Esophagus muscularis mucosa (tissue), 4 donors: Measurements from ENCODE around the gene ADAMTS2. TPM values are rescaled to one million over a fixed set of nuclear protein-coding genes. Genes with fewer than 3 reads are reported as not detected.

ENCODE experiments used
- DNase-seq: peaks from one replicate; pipeline ENCODE4 v3.0.0-alpha.2; 2017; ENCODE audit errors: extremely low spot score
- H3K27ac ChIP-seq, 4 donors: fragments of 200-600 bp; sonication (generic); replicated peaks in 1 of 4; 1 replicate in 3 of 4; 2 replicates in 1 of 4; pipeline ENCODE4 v1.5.1; 2016 to 2019; ENCODE audit warnings: mild to moderate bottlenecking in 1 of 4
- H3K27me3 ChIP-seq, 4 donors: fragments of 200-600 bp; sonication (generic); one replicate each; pipeline versions ENCODE4 v1.5.1 to v1.6.0; 2016 to 2019
- H3K36me3 ChIP-seq, 4 donors: fragments of 200-600 bp; sonication (generic); one replicate each; pipeline ENCODE4 v1.5.1; 2016 to 2019
- H3K4me1 ChIP-seq, 4 donors: fragments of 200-600 bp; sonication (generic); one replicate each; pipeline ENCODE4 v1.5.1; 2016 to 2019
- H3K4me3 ChIP-seq, 4 donors: fragments of 200-600 bp; sonication (generic); 1 replicate in 2 of 4; 2 replicates in 2 of 4; pipeline ENCODE4 v1.5.1; 2016 to 2019; ENCODE audit warnings: mild to moderate bottlenecking in 4 of 4, moderate library complexity in 1 of 4
- H3K9me3 ChIP-seq, 4 donors: fragments of 200-600 bp; sonication (generic); 1 replicate in 3 of 4; 2 replicates in 1 of 4; pipeline ENCODE4 v1.5.1; 2016 to 2019
- EP300 ChIP-seq: sonication (generic); formaldehyde crosslinking; IDR thresholded peaks from one replicate; pipeline ENCODE4 v1.6.1; 2017; ENCODE audit warnings: antibody characterized with exemption
- POLR2A ChIP-seq: fragments of 450-650 bp; IDR thresholded peaks from one replicate; pipeline ENCODE4 v1.6.1; 2017; ENCODE audit warnings: antibody characterized with exemption, moderate library complexity, mild to moderate bottlenecking, low read depth
- POLR2AphosphoS5 ChIP-seq, 2 donors: sonication (generic); formaldehyde crosslinking; IDR thresholded peaks; one replicate each; pipeline ENCODE4 v1.6.1; 2017; ENCODE audit warnings: antibody characterized with exemption in 2 of 2
- WGBS: methylation state at CpG from one replicate; pipeline ENCODE4 v1.1.5; 2018; 5-methylcytosine and 5-hydroxymethylcytosine counted together
- intact Hi-C: fragments of 100-400 bp; cut with DNase I; formaldehyde crosslinking; loops from one replicate; pipeline ENCODE4 v1.15.1; 2023
- total RNA-seq, 4 donors: library from RNA; depleted of rRNA; stranded (reverse); fragments of >200 nt; gene quantifications; one replicate each; pipeline versions ENCODE4 v1.1.0 to v1.2.1, GENCODE V29; 2016
- TF ChIP-seq, protein P1 (sequence below), 3 experiments: fragments of 200-600 bp in 2 of 3; fragments of 450-650 bp in 1 of 3; sonication (generic) in 2 of 3; IDR thresholded peaks; one replicate each; pipeline ENCODE4 v1.5.1; 2017 to 2019; ENCODE audit warnings: antibody characterized with exemption in 3 of 3, mild to moderate bottlenecking in 2 of 3, moderate library complexity in 1 of 3

Gene ADAMTS2
- total RNA-seq, 4 donors from 2014 or later, result 17.8 to 31.8 (median 21.4) TPM

- H3K27ac ChIP-seq, result no peak overlapping the region
- no peak for DNase-seq
- H3K4me3 ChIP-seq, result no peak overlapping the region
- H3K27me3 ChIP-seq, result no peaks in the 10 kb centered on the region
- peaks cover 0 to 23% (median 10%) of the 10 kb centered on the region in 4 donors for H3K36me3 ChIP-seq
- H3K4me1 ChIP-seq, result no peaks in the 10 kb centered on the region
- H3K9me3 ChIP-seq, result no peaks in the 10 kb centered on the region
- WGBS, result 98% methylated on average over 11 of the region's 22 CpGs
- no peak for TF ChIP-seq POLR2AphosphoS5 (IDR thresholded peaks at IDR 0.05)
- no peak for TF ChIP-seq EP300
- TF ChIP-seq, protein P1, sequence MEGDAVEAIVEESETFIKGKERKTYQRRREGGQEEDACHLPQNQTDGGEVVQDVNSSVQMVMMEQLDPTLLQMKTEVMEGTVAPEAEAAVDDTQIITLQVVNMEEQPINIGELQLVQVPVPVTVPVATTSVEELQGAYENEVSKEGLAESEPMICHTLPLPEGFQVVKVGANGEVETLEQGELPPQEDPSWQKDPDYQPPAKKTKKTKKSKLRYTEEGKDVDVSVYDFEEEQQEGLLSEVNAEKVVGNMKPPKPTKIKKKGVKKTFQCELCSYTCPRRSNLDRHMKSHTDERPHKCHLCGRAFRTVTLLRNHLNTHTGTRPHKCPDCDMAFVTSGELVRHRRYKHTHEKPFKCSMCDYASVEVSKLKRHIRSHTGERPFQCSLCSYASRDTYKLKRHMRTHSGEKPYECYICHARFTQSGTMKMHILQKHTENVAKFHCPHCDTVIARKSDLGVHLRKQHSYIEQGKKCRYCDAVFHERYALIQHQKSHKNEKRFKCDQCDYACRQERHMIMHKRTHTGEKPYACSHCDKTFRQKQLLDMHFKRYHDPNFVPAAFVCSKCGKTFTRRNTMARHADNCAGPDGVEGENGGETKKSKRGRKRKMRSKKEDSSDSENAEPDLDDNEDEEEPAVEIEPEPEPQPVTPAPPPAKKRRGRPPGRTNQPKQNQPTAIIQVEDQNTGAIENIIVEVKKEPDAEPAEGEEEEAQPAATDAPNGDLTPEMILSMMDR (IDR thresholded peaks at IDR 0.05), result no peak
- no peak for TF ChIP-seq POLR2A
- intact Hi-C loops, result no loop called here
These were observed 191.3 kb downstream of the ADAMTS2 start for GRCh38 chr5:179153921-179154345.

DNA sequence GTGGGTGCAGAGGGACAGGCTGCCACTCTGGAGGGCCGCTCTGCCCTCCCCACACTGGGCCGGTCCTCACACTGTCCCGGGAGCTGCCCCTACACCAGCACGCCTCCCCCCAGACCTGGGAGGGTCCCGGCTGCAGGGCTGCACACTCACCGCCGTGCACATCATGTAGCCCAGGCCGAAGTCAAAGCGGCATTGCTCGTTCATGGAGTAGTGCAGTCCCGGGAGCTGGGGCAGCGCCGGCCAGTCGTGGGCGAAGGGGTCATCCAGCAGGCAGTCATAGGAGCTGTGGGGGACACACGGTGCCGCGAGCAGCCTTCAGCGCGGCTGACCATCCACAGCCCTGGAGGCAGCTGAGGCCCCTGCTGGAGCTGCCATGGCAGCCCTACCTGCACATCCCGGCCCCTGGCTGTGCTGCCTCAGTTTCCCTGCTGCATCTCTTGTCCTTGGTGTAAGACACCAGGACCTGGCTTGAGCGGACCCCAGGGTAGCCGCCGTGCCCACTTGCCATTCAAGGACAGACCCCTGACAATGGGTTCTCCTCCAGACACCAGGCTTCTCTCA lies 191.8 kb downstream of the ADAMTS2 start:
- WGBS, result 92% methylated on average over 19 of the region's 24 CpGs
- intact Hi-C loops, result no loop called here
- H3K36me3 ChIP-seq, result peaks cover 0 to 23% (median 10%) of the 10 kb centered on the region in 4 donors

GRCh38 chr5:179152941-179153340 lies 192.3 kb downstream of the ADAMTS2 start:
- Histone ChIP-seq H3K27me3 (no peaks in the 10 kb centered on the region), H3K36me3 (peaks cover 0 to 23% (median 10%) of the 10 kb centered on the region in 4 donors), H3K9me3 (no peaks in the 10 kb centered on the region), H3K27ac (no peak overlapping the region), H3K4me3 (no peak overlapping the region), H3K4me1 (no peaks in the 10 kb centered on the region)
- TF ChIP-seq EP300 (no peak), POLR2AphosphoS5 (IDR thresholded peaks at IDR 0.05) (no peak), POLR2A (no peak)
- TF ChIP-seq, protein P1 (IDR thresholded peaks at IDR 0.05), result no peak
- no peak for DNase-seq
- intact Hi-C loops, result no loop called here
- 96% methylated on average over 15 of the region's 15 CpGs for WGBS

More for the DNA sequence above, 191.8 kb downstream of the ADAMTS2 start:
- Histone ChIP-seq H3K4me3 (no peak overlapping the region), H3K27me3 (no peaks in the 10 kb centered on the region), H3K9me3 (no peaks in the 10 kb centered on the region), H3K27ac (no peak overlapping the region), H3K4me1 (no peaks in the 10 kb centered on the region)
- TF ChIP-seq, protein P1 (IDR thresholded peaks at IDR 0.05), result no peak
- no peak for TF ChIP-seq POLR2A
- TF ChIP-seq EP300, result no peak
- TF ChIP-seq POLR2AphosphoS5 (IDR thresholded peaks at IDR 0.05), result no peak
- no peak for DNase-seq

DNA sequence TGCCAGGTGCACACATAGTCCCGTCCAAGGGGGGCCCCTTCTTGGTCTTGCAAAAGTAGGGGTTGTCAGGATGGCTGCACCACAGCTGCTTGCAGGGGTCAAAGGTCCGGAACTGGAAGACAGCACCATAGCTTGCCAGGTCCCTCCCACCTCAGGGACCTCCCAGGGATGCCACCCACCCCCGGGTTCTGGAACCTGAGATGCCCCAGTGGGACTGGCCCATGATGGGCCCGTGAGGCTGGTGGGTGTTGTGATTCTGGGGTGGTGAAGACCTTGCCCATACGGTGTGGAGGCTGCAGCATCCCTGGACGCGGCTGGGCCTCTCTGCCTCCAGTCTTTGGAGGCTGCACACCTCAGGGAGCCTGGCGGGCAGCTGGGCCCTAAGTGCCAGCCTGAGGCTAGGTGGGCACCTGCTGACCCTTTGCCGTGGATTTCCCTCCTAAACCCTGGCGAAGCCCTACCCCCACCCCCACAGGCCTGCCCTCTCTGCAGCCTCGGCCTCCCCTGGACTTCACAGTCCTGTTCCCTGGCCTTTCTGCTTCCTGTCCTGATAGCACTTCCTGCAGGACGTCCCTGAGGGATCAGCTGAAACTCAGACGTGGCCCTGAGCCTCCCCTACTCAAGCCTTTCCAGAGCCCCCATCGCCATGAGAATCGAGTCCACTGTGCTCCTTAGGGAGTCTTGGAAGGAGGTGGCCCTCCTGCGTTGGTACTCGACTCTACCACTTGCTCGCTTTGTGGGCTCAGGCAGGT lies 192.9 kb downstream of the ADAMTS2 start:
- no peak for DNase-seq

DNA sequence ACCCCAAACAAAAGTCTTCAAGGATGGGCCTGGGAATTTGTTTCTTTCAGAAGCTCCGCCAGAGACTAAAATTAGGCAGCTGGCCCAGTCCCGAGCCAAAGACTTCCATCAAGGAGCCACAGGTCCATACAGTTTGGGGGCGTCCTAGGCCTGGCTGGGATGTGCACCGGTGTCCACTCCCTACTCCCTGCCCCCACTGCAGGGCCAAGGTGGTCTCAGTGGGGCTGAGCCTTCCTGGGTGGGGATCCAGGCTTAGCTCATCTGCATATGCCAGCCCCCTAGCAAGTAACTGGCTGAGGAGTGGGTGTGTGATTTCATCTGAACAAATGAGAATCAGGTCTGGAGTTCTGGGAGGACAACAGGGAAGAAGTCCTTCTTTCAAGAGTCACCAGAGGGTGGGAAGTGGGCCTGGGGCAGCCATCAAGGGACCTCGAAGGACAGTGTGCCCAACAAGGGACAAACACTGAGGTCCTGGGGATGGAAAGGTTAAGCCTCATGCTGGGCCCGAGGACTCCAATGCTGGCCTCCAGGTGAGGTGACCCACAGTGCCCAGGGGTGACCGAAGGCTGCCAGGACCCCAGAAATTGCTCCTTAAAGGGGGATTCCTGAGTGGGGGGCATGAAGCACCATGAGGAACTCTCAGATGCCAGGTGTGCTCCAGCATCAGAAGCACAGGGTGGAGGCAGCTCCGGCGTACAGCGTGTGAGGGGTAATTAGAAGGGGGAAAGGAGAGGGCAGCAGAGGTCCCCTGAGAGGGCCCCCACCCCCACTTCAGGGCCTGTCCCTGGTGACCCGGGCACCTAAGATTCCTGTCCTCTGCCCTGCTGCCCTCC lies 193.8 kb downstream of the ADAMTS2 start:
- Histone ChIP-seq H3K4me1 (no peaks in the 10 kb centered on the region), H3K4me3 (no peak overlapping the region), H3K36me3 (peaks cover 0 to 21% (median 10%) of the 10 kb centered on the region in 4 donors), H3K9me3 (no peaks in the 10 kb centered on the region), H3K27ac (no peak overlapping the region), H3K27me3 (no peaks in the 10 kb centered on the region)
- no peak for DNase-seq
- TF ChIP-seq, protein P1 (IDR thresholded peaks at IDR 0.05), result no peak
- TF ChIP-seq EP300 (no peak), POLR2A (no peak), POLR2AphosphoS5 (IDR thresholded peaks at IDR 0.05) (no peak)
- intact Hi-C loops, result no loop called here
- 79% methylated on average over 9 of the region's 11 CpGs for WGBS

More for the DNA sequence above, 192.9 kb downstream of the ADAMTS2 start:
- intact Hi-C loops, result no loop called here
- Histone ChIP-seq H3K9me3 (no peaks in the 10 kb centered on the region), H3K27ac (no peak overlapping the region), H3K4me3 (no peak overlapping the region), H3K36me3 (peaks cover 0 to 23% (median 10%) of the 10 kb centered on the region in 4 donors), H3K27me3 (no peaks in the 10 kb centered on the region), H3K4me1 (no peaks in the 10 kb centered on the region)
- TF ChIP-seq POLR2AphosphoS5 (IDR thresholded peaks at IDR 0.05), result no peak
- WGBS, result 77% methylated on average over 13 of the region's 18 CpGs
